ENCODE measurements around the gene KBTBD4.

KBTBD4 gene

DNA sequence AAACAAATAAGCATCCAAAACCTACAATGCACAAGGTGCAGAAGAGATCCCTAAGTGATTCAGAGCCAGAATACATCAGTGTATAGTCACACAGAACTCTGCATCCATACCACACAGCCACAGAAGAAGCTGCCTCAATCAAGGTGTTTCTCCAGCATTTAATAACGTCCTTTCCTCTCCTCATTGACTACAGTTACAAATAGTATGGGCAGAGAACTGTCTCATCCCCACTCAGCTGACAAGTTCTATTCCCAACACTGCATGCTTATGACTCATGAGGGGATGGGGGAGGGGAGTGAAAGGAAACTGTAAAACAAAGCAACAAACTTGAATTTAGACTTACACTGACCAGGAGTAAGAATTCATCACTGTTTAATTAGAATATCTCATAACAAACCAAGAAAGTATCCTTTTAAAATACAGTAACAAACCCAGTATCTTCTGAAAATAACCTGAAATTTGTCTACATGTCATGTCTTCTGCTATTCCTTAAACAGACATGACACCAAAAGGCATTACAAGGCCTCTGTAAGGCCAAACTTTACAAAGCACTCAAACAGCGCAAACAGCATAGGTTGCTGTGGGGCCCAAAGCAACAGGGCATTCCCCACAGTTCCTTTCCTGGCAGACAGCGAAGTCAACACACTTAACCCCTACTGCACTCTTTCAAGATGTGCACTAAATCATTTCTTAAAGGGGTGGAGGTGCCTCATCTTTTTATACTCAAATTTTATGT is 55.1 kb downstream of the KBTBD4 start:
- peak in 1 of 2 donors; percentile 21 for DNase-seq
